Smooth muscle cell (in vitro differentiated cells): Measurements from ENCODE around the gene GDPGP1. TPM values are rescaled to one million over a fixed set of nuclear protein-coding genes. Genes with fewer than 3 reads are reported as not detected.

Experiments
- DNase-seq: peaks from one replicate; lab custom pipeline; 2025; ENCODE audit not compliant: unreplicated experiment; lab: John Stamatoyannopoulos, UW
- H2AFZ ChIP-seq: fragments of 200-600 bp; sonication (generic); 2 replicates; pipeline ENCODE4 v1.6.0; 2016; ENCODE audit warnings: antibody characterized with exemption, low read depth, mild to moderate bottlenecking
- H3F3A ChIP-seq: fragments of 200-600 bp; sonication (generic); 2 replicates; pipeline ENCODE4 v1.6.0; 2017; ENCODE audit warnings: antibody characterized with exemption, low read depth
- H3K27ac ChIP-seq: fragments of 200-600 bp; sonication (generic); 2 replicates; pipeline ENCODE4 v1.5.1; 2016; ENCODE audit warnings: low read depth, mild to moderate bottlenecking
- H3K27me3 ChIP-seq: fragments of 200-600 bp; sonication (generic); 2 replicates; pipeline ENCODE4 v1.6.1; 2016; ENCODE audit warnings: low read depth, mild to moderate bottlenecking
- H3K36me3 ChIP-seq: fragments of 200-600 bp; sonication (generic); 2 replicates; pipeline ENCODE4 v1.5.1; 2016; ENCODE audit warnings: low read depth
- H3K4me1 ChIP-seq: fragments of 200-600 bp; sonication (generic); 2 replicates; pipeline ENCODE4 v1.5.1; 2016; ENCODE audit warnings: low read depth
- H3K4me2 ChIP-seq: fragments of 200-600 bp; sonication (generic); 2 replicates; pipeline ENCODE4 v1.6.0; 2016; ENCODE audit warnings: mild to moderate bottlenecking
- H3K4me3 ChIP-seq: fragments of 200-600 bp; sonication (generic); 2 replicates; pipeline ENCODE4 v1.5.1; 2016; ENCODE audit warnings: mild to moderate bottlenecking
- H3K79me2 ChIP-seq: fragments of 200-600 bp; sonication (generic); 2 replicates; pipeline ENCODE4 v1.6.0; 2016; ENCODE audit warnings: low read depth, mild to moderate bottlenecking
- H3K9ac ChIP-seq: fragments of 200-600 bp; sonication (generic); 2 replicates; pipeline ENCODE4 v1.6.0; 2016; ENCODE audit warnings: low read depth
- H3K9me3 ChIP-seq: fragments of 200-600 bp; sonication (generic); replicated peaks from 2 replicates; pipeline ENCODE4 v1.5.1; 2016; ENCODE audit warnings: low read depth
- H4K20me1 ChIP-seq: fragments of 200-600 bp; sonication (generic); 2 replicates; pipeline ENCODE4 v1.6.0; 2016; ENCODE audit warnings: low read depth
- CTCF ChIP-seq: fragments of 200-600 bp; sonication (generic); IDR thresholded peaks from 2 replicates; pipeline ENCODE4 v1.5.1; 2017; ENCODE audit warnings: borderline replicate concordance, mild to moderate bottlenecking, antibody characterized with exemption; ENCODE audit not compliant: insufficient read depth, poor library complexity, severe bottlenecking
- WGBS: methylation state at CpG from one replicate; pipeline ENCODE4 v1.1.7; 2016; ENCODE audit warnings: low lambda C conversion rate; 5-methylcytosine and 5-hydroxymethylcytosine counted together
- polyA plus RNA-seq: library from polyadenylated mRNA; unstranded; fragments of >200 nt; fragmentation: Nextera tagmentation; extraction: Ambion mirVana; gene quantifications from 2 replicates; pipeline ENCODE4 v1.2.1, GENCODE V29; 2016
- total RNA-seq: library from RNA; depleted of rRNA; stranded (reverse); fragments of >200 nt; gene quantifications from 2 replicates; pipeline ENCODE4 v1.2.3, GENCODE V29; 2014

Gene GDPGP1
- total and polyA plus RNA-seq, 2 experiments from 2014 or later: 0.09 to 0.21 TPM

- no peaks in the 10 kb centered on the region for H3K36me3 ChIP-seq
- peaks cover 50% of the 10 kb centered on the region for H3K79me2 ChIP-seq
- no peaks in the 10 kb centered on the region for H3K27me3 ChIP-seq
- H3K9ac ChIP-seq: peak overlapping the region; percentile 62
- H3K4me1 ChIP-seq: peaks cover 14% of the 10 kb centered on the region
- H3K9me3 ChIP-seq: no peaks in the 10 kb centered on the region
- peak overlapping the region; percentile 99 for H3K4me3 ChIP-seq
- peaks cover 56% of the 10 kb centered on the region for H4K20me1 ChIP-seq
- H3K27ac ChIP-seq: no peak overlapping the region
- H3F3A ChIP-seq: peaks cover 15% of the 10 kb centered on the region
- peak overlapping the region; percentile 100 for H3K4me2 ChIP-seq
- TF ChIP-seq CTCF: no peak
- DNase-seq: no peak
- peak overlapping the region; percentile 89 for H2AFZ ChIP-seq
- WGBS: 1% methylated on average over 20 of the region's 25 CpGs
Measured at GRCh38 chr15:90201944-90202375, 32.0 kb upstream of the GDPGP1 start.

GRCh38 chr15:90202929-90203328 is 31.1 kb upstream of the GDPGP1 start:
- H3K4me3 ChIP-seq: peak overlapping the region; percentile 99
- no peaks in the 10 kb centered on the region for H3K36me3 ChIP-seq
- H3K9me3 ChIP-seq: no peaks in the 10 kb centered on the region
- H3K27me3 ChIP-seq: no peaks in the 10 kb centered on the region
- no peak for TF ChIP-seq CTCF
- peaks cover 64% of the 10 kb centered on the region for H4K20me1 ChIP-seq
- no peak overlapping the region for H3K27ac ChIP-seq
- H3K4me1 ChIP-seq: peaks cover 14% of the 10 kb centered on the region
- H3F3A ChIP-seq: peaks cover 15% of the 10 kb centered on the region
- H3K79me2 ChIP-seq: peaks cover 60% of the 10 kb centered on the region
- WGBS: 89% methylated on average over 4 of the region's 4 CpGs
- H2AFZ ChIP-seq: no peak overlapping the region
- no peak for DNase-seq
- peak overlapping the region; percentile 100 for H3K4me2 ChIP-seq
- H3K9ac ChIP-seq: no peak overlapping the region

- Histone ChIP-seq H3K27me3 (no peaks in the 10 kb centered on the region), H3F3A (peaks cover 15% of the 10 kb centered on the region), H2AFZ (no peak overlapping the region), H3K9me3 (no peaks in the 10 kb centered on the region), H3K4me2 (peak overlapping the region; percentile 100), H3K4me3 (no peak overlapping the region), H3K79me2 (peaks cover 65% of the 10 kb centered on the region), H4K20me1 (peaks cover 64% of the 10 kb centered on the region), H3K27ac (no peak overlapping the region), H3K9ac (no peak overlapping the region), H3K36me3 (no peaks in the 10 kb centered on the region), H3K4me1 (peaks cover 14% of the 10 kb centered on the region)
- DNase-seq: no peak
- 95% methylated on average over 7 of the region's 7 CpGs for WGBS
- no peak for TF ChIP-seq CTCF
Measured at GRCh38 chr15:90203473-90203872, 30.5 kb upstream of the GDPGP1 start.

GRCh38 chr15:90203922-90204321 is 30.1 kb upstream of the GDPGP1 start:
- Histone ChIP-seq H3K27me3 (no peaks in the 10 kb centered on the region), H3K4me2 (no peak overlapping the region), H3K4me3 (no peak overlapping the region), H2AFZ (no peak overlapping the region), H3K9me3 (no peaks in the 10 kb centered on the region), H3K36me3 (no peaks in the 10 kb centered on the region), H3K79me2 (peaks cover 67% of the 10 kb centered on the region), H3K9ac (no peak overlapping the region), H3K4me1 (peaks cover 14% of the 10 kb centered on the region), H4K20me1 (peaks cover 64% of the 10 kb centered on the region), H3K27ac (no peak overlapping the region), H3F3A (peaks cover 15% of the 10 kb centered on the region)
- no peak for DNase-seq
- no peak for TF ChIP-seq CTCF
- 79% methylated on average over 8 of the region's 8 CpGs for WGBS
